Gastrocnemius medialis (tissue), 4 donors: Measurements from ENCODE around the gene FGF7. TPM values are rescaled to one million over a fixed set of nuclear protein-coding genes. Genes with fewer than 3 reads are reported as not detected.
"Not testable (repeated sequence)": the region's sequence is repeated elsewhere in the genome, so short reads cannot be mapped to it uniquely, and the experiment has no call there.

Source experiments
- ATAC-seq, 2 donors: fragments of 150-250 bp; one replicate each; pipeline ENCODE4 v1.9.1; 2016
- DNase-seq, 2 donors: peaks; one replicate each; pipeline ENCODE4 v3.0.0-alpha.2; 2019
- H3K27ac ChIP-seq, 4 donors: fragments of 200-600 bp; sonication (generic); 1 replicate in 1 of 4; 2 replicates in 3 of 4; pipeline ENCODE4 v1.5.1; 2016 to 2018; ENCODE audit warnings: mild to moderate bottlenecking in 2 of 4, moderate library complexity in 1 of 4
- H3K27me3 ChIP-seq, 3 donors: fragments of 200-600 bp; sonication (generic) in 2 of 3; 1 replicate in 1 of 3; 2 replicates in 2 of 3; pipeline versions ENCODE4 v1.5.1 to v1.6.0; 2016 to 2019; ENCODE audit warnings: mild to moderate bottlenecking in 1 of 3, moderate library complexity in 1 of 3
- H3K36me3 ChIP-seq, 2 donors: fragments of 200-600 bp; sonication (generic) in 1 of 2; one replicate each; pipeline ENCODE4 v1.5.1; 2017 to 2018
- H3K4me1 ChIP-seq, 2 donors: fragments of 200-600 bp; sonication (generic) in 1 of 2; one replicate each; pipeline ENCODE4 v1.5.1; 2016 to 2017; ENCODE audit warnings: mild to moderate bottlenecking in 2 of 2
- H3K4me3 ChIP-seq, 4 donors: fragments of 200-600 bp; sonication (generic) in 3 of 4; 1 replicate in 1 of 4; 2 replicates in 3 of 4; pipeline ENCODE4 v1.5.1; 2016 to 2019; ENCODE audit warnings: mild to moderate bottlenecking in 2 of 4
- H3K9me3 ChIP-seq, 3 donors: fragments of 200-600 bp; sonication (generic) in 2 of 3; 1 replicate in 1 of 3; 2 replicates in 2 of 3; pipeline ENCODE4 v1.5.1; 2016 to 2019
- CTCF ChIP-seq, 5 experiments: fragments of 450-650 bp in 3 of 5; fragments of 200-600 bp in 2 of 5; sonication (generic) in 2 of 5; IDR thresholded peaks in 4 of 5; conservative IDR thresholded peaks in 1 of 5; 1 replicate in 4 of 5; 2 replicates in 1 of 5; pipeline ENCODE4 v1.5.1; 2016 to 2019; ENCODE audit warnings: antibody characterized with exemption in 5 of 5, mild to moderate bottlenecking in 3 of 5, moderate library complexity in 3 of 5
- POLR2A ChIP-seq, 2 donors: fragments of 450-650 bp; IDR thresholded peaks; one replicate each; pipeline ENCODE4 v1.6.1; 2017; ENCODE audit warnings: antibody characterized with exemption in 2 of 2, mild to moderate bottlenecking in 2 of 2, moderate library complexity in 2 of 2
- in situ Hi-C, 4 donors: fragments of 200-750 bp; cut with MboI; loops; one replicate each; pipeline versions ENCODE4 v1.15.0 to v1.8.0; 2017; ENCODE audit warnings: low sequenced_read_pairs in 4 of 4
- intact Hi-C: fragments of 100-400 bp; cut with DNase I; formaldehyde crosslinking; loops from one replicate; pipeline ENCODE4 v1.15.1; 2023; ENCODE audit warnings: low total_unique reads
- total RNA-seq, 4 donors: library from RNA; depleted of rRNA; stranded (reverse); fragments of >200 nt; gene quantifications; one replicate each; pipeline versions ENCODE4 v1.1.0 to v1.2.3, GENCODE V29; 2016

The FGF7 gene
- total RNA-seq, 4 donors from 2014 or later = 1.3 to 9.5 (median 2.0) TPM

GRCh38 chr15:49473031-49473430 is 50.0 kb downstream of the FGF7 start:
- in situ Hi-C loops (no loop called here), intact Hi-C loops (no loop called here)
- no peaks in the 10 kb centered on the region for H3K9me3 ChIP-seq
- H3K36me3 ChIP-seq = no peaks in the 10 kb centered on the region
- no peaks in the 10 kb centered on the region for H3K27me3 ChIP-seq
- no peak for ATAC-seq
- no peak for DNase-seq
- H3K4me1 ChIP-seq = no peaks in the 10 kb centered on the region
- H3K4me3 ChIP-seq = no peak overlapping the region
- no peak overlapping the region for H3K27ac ChIP-seq
- TF ChIP-seq POLR2A (IDR thresholded peaks at IDR 0.05) = no peak
- no peak for TF ChIP-seq CTCF (IDR thresholded peaks at IDR 0.05 in 4 of 5, conservative IDR thresholded peaks at IDR 0.05 in 1 of 5)

GRCh38 chr15:49478021-49478420 is 55.0 kb downstream of the FGF7 start:
- H3K9me3 ChIP-seq, ATAC-seq, H3K4me1 ChIP-seq, H3K4me3 ChIP-seq, DNase-seq, H3K36me3 ChIP-seq, in situ Hi-C loops, H3K27me3 ChIP-seq, H3K27ac ChIP-seq, intact Hi-C loops: not testable (repeated sequence)

GRCh38 chr15:49478982-49479381 is 55.9 kb downstream of the FGF7 start:
- DNase-seq, H3K27ac ChIP-seq, H3K4me3 ChIP-seq, H3K9me3 ChIP-seq, H3K36me3 ChIP-seq, intact Hi-C loops, in situ Hi-C loops, H3K27me3 ChIP-seq, ATAC-seq, H3K4me1 ChIP-seq: not testable (repeated sequence)

- intact Hi-C loops = not testable (repeated sequence)
Measured at GRCh38 chr15:49485401-49485800, 62.4 kb downstream of the FGF7 start.

GRCh38 chr15:49490966-49491365 is 67.9 kb downstream of the FGF7 start:
- Histone ChIP-seq H3K36me3 (no peaks in the 10 kb centered on the region), H3K4me1 (no peaks in the 10 kb centered on the region), H3K27ac (no peak overlapping the region), H3K9me3 (no peaks in the 10 kb centered on the region), H3K4me3 (no peak overlapping the region), H3K27me3 (no peaks in the 10 kb centered on the region)
- intact Hi-C loops = no loop called here
- no peak for TF ChIP-seq POLR2A (IDR thresholded peaks at IDR 0.05)
- TF ChIP-seq CTCF (IDR thresholded peaks at IDR 0.05 in 4 of 5, conservative IDR thresholded peaks at IDR 0.05 in 1 of 5) = no peak
- in situ Hi-C loops = no loop called here
- DNase-seq (no peak), ATAC-seq (no peak)

More at GRCh38 chr15:49485401-49485800, 62.4 kb downstream of the FGF7 start:
- H3K4me1 ChIP-seq, H3K27ac ChIP-seq, DNase-seq, H3K36me3 ChIP-seq, ATAC-seq, in situ Hi-C loops, H3K9me3 ChIP-seq, H3K27me3 ChIP-seq, H3K4me3 ChIP-seq: not testable (repeated sequence)

- ATAC-seq (no peak), DNase-seq (no peak)
- no peak overlapping the region for H3K4me3 ChIP-seq
- no peaks in the 10 kb centered on the region for H3K4me1 ChIP-seq
- H3K27ac ChIP-seq = no peak overlapping the region
- no peaks in the 10 kb centered on the region for H3K9me3 ChIP-seq
- no peaks in the 10 kb centered on the region for H3K27me3 ChIP-seq
- TF ChIP-seq POLR2A (IDR thresholded peaks at IDR 0.05) (no peak), CTCF (IDR thresholded peaks at IDR 0.05 in 4 of 5, conservative IDR thresholded peaks at IDR 0.05 in 1 of 5) (no peak)
- in situ Hi-C loops = no loop called here
- intact Hi-C loops = no loop called here
- H3K36me3 ChIP-seq = no peaks in the 10 kb centered on the region
Measured at GRCh38 chr15:49492151-49492550, 69.1 kb downstream of the FGF7 start.
